Neural cell (in vitro differentiated cells): Measurements from ENCODE around the gene NR4A3.

ENCODE experiments used
- EZH2 ChIP-seq: fragments of 200-600, 300-800 bp; shearing (Covaris generic), sonication (generic); IDR thresholded peaks from 2 replicates; pipeline ENCODE4 v1.6.1; 2014; ENCODE audit warnings: antibody characterized with exemption, low read length, borderline replicate concordance, mild to moderate bottlenecking; ENCODE audit not compliant: insufficient read depth, poor library complexity, severe bottlenecking
- POLR2AphosphoS5 ChIP-seq: IDR thresholded peaks from 2 replicates; pipeline ENCODE4 v1.6.1; 2012
- RAD21 ChIP-seq: fragments of 450-650 bp; conservative IDR thresholded peaks from 2 replicates; pipeline ENCODE4 v1.6.1; 2014; ENCODE audit warnings: antibody characterized with exemption, mild to moderate bottlenecking, moderate library complexity
- SMC3 ChIP-seq: fragments of 450-650 bp; conservative IDR thresholded peaks from 2 replicates; pipeline ENCODE4 v1.6.1; 2014; ENCODE audit warnings: antibody characterized with exemption, mild to moderate bottlenecking, moderate library complexity; ENCODE audit not compliant: poor library complexity
- TF ChIP-seq, protein P1 (sequence below): fragments of 450-650 bp; IDR thresholded peaks from 2 replicates; pipeline ENCODE4 v1.5.1; 2014; ENCODE audit warnings: antibody characterized with exemption, mild to moderate bottlenecking, moderate library complexity; ENCODE audit not compliant: poor library complexity, severe bottlenecking

DNA sequence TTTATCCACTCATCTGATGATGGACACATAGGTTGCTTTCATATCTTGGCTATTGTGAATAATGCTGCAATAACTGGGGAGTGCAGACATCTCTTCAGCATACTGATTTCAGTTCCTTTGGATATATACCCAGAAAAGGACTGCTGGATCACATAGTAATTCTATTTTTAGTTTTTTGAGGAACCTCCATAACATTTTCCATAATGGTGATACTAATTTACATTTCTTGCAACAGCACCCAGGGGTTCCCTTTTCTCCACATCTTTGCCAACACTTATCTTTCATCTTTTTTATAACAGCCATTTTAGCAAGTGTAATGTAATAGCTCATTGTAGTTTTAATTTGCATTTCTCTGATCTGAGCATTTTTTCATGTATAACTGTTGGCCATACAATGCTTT lies 34.1 kb upstream of the NR4A3 start:
- TF ChIP-seq, protein P1, sequence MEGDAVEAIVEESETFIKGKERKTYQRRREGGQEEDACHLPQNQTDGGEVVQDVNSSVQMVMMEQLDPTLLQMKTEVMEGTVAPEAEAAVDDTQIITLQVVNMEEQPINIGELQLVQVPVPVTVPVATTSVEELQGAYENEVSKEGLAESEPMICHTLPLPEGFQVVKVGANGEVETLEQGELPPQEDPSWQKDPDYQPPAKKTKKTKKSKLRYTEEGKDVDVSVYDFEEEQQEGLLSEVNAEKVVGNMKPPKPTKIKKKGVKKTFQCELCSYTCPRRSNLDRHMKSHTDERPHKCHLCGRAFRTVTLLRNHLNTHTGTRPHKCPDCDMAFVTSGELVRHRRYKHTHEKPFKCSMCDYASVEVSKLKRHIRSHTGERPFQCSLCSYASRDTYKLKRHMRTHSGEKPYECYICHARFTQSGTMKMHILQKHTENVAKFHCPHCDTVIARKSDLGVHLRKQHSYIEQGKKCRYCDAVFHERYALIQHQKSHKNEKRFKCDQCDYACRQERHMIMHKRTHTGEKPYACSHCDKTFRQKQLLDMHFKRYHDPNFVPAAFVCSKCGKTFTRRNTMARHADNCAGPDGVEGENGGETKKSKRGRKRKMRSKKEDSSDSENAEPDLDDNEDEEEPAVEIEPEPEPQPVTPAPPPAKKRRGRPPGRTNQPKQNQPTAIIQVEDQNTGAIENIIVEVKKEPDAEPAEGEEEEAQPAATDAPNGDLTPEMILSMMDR = no peak
- TF ChIP-seq POLR2AphosphoS5 (no peak), EZH2 (no peak), RAD21 (no peak), SMC3 (no peak)
